MM.1S (cell line): Measurements from ENCODE around the gene CEP104.

Experiments
- DNase-seq: peaks from one replicate; pipeline ENCODE4 v3.0.0-alpha.2; 2015
- H2AFZ ChIP-seq: fragments of 300-600 bp; sonication (generic); 2 replicates; pipeline ENCODE4 v1.6.0; 2016; ENCODE audit warnings: antibody characterized with exemption, low read length
- H3F3A ChIP-seq: fragments of 300-600 bp; sonication (generic); 2 replicates; pipeline ENCODE4 v1.6.1; 2016; ENCODE audit warnings: mild to moderate bottlenecking, antibody characterized with exemption, low read length, moderate library complexity, mixed read lengths; ENCODE audit not compliant: insufficient read depth
- H3K27ac ChIP-seq: fragments of 300-600 bp; sonication (generic); 2 replicates; pipeline ENCODE4 v1.5.1; 2016; ENCODE audit warnings: mild to moderate bottlenecking, low read length
- H3K27me3 ChIP-seq: fragments of 300-600 bp; sonication (generic); replicated peaks from 2 replicates; pipeline ENCODE4 v1.6.0; 2016; ENCODE audit warnings: low read length; ENCODE audit not compliant: insufficient read depth
- H3K36me3 ChIP-seq: fragments of 300-600 bp; sonication (generic); replicated peaks from 2 replicates; pipeline ENCODE4 v1.6.1; 2016; ENCODE audit warnings: mild to moderate bottlenecking, low read length, mixed read lengths; ENCODE audit not compliant: insufficient read depth
- H3K4me1 ChIP-seq: fragments of 300-600 bp; sonication (generic); 2 replicates; pipeline ENCODE4 v1.6.1; 2016; ENCODE audit warnings: low read length, mixed read lengths
- H3K4me2 ChIP-seq: fragments of 300-600 bp; sonication (generic); 2 replicates; pipeline ENCODE4 v1.6.0; 2016; ENCODE audit warnings: low read depth, low read length
- H3K4me3 ChIP-seq: fragments of 300-600 bp; sonication (generic); 2 replicates; pipeline ENCODE4 v1.5.1; 2016; ENCODE audit warnings: low read length, mixed read lengths
- H3K79me2 ChIP-seq: fragments of 300-600 bp; sonication (generic); 2 replicates; pipeline ENCODE4 v1.6.1; 2016; ENCODE audit warnings: mixed run types, low read length, mixed read lengths
- H3K9ac ChIP-seq: fragments of 300-600 bp; sonication (generic); 2 replicates; pipeline ENCODE4 v1.6.1; 2016; ENCODE audit warnings: low read length, mixed read lengths
- H3K9me2 ChIP-seq: fragments of 300-600 bp; sonication (generic); replicated peaks from 2 replicates; pipeline ENCODE4 v1.6.1; 2016; ENCODE audit warnings: mild to moderate bottlenecking, low read length, mixed read lengths; ENCODE audit not compliant: insufficient read depth
- H3K9me3 ChIP-seq: fragments of 300-600 bp; sonication (generic); replicated peaks from 2 replicates; pipeline ENCODE4 v1.6.1; 2016; ENCODE audit warnings: mild to moderate bottlenecking, low read length, mixed read lengths; ENCODE audit not compliant: insufficient read depth
- H4K20me1 ChIP-seq: fragments of 300-600 bp; sonication (generic); 2 replicates; pipeline ENCODE4 v1.6.1; 2016; ENCODE audit warnings: mild to moderate bottlenecking, low read length, moderate library complexity, mixed read lengths; ENCODE audit not compliant: insufficient read depth
- EZH2 ChIP-seq: fragments of 300-600 bp; sonication (generic); optimal IDR thresholded peaks from 2 replicates; pipeline ENCODE3; 2017; ENCODE audit warnings: low read depth, mild to moderate bottlenecking, antibody characterized with exemption, low read length, mixed read lengths
- EZH2phosphoT487 ChIP-seq: fragments of 300-600 bp; sonication (generic); IDR thresholded peaks from 2 replicates; pipeline ENCODE4 v1.6.1; 2018; ENCODE audit warnings: antibody characterized with exemption, low read length
- TF ChIP-seq, protein P1 (sequence below): fragments of 300-600 bp; sonication (generic); IDR thresholded peaks from 2 replicates; pipeline ENCODE4 v1.5.1; 2016; ENCODE audit warnings: antibody characterized with exemption, low read length, mixed read lengths

CEP104 gene

DNA sequence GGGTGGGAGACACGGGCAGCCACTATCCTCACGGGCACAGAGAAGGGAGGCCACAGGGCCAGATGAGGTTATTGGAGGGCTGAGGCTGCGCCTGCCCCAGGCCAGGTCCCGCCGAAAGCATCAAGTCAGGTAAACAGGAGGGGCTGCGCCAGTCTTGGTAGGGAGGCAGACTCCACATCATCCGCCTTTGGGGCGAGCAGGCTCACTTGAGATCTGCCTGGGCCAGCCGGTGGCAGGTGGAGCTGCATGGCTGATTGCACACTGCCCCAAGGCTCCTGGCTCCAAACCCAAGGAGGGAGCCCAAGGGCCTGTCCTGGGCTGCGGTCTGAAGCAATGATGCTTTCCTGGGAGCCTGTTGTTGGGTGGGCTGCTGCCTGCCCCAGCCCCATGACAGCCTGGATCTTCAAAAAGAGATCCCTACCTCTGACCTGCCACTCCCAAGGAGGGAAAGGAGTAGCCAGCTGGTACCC, 79.9 kb downstream of the CEP104 start:
- no peak for DNase-seq
- Histone ChIP-seq H3F3A (no peaks in the 10 kb centered on the region), H3K4me1 (peaks cover 13% of the 10 kb centered on the region), H3K9me3 (no peaks in the 10 kb centered on the region), H3K9me2 (no peaks in the 10 kb centered on the region), H3K4me2 (no peak overlapping the region), H3K79me2 (no peaks in the 10 kb centered on the region), H3K9ac (no peak overlapping the region), H4K20me1 (no peaks in the 10 kb centered on the region), H3K27ac (no peak overlapping the region), H2AFZ (no peak overlapping the region), H3K4me3 (no peak overlapping the region), H3K27me3 (no peaks in the 10 kb centered on the region), H3K36me3 (0 out of 2 replicates have a peak, but pooled peaks cover 6% of the 10 kb centered on the region)
- TF ChIP-seq, protein P1, sequence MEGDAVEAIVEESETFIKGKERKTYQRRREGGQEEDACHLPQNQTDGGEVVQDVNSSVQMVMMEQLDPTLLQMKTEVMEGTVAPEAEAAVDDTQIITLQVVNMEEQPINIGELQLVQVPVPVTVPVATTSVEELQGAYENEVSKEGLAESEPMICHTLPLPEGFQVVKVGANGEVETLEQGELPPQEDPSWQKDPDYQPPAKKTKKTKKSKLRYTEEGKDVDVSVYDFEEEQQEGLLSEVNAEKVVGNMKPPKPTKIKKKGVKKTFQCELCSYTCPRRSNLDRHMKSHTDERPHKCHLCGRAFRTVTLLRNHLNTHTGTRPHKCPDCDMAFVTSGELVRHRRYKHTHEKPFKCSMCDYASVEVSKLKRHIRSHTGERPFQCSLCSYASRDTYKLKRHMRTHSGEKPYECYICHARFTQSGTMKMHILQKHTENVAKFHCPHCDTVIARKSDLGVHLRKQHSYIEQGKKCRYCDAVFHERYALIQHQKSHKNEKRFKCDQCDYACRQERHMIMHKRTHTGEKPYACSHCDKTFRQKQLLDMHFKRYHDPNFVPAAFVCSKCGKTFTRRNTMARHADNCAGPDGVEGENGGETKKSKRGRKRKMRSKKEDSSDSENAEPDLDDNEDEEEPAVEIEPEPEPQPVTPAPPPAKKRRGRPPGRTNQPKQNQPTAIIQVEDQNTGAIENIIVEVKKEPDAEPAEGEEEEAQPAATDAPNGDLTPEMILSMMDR, result no peak
- no peak for TF ChIP-seq EZH2phosphoT487
- no peak for TF ChIP-seq EZH2

DNA sequence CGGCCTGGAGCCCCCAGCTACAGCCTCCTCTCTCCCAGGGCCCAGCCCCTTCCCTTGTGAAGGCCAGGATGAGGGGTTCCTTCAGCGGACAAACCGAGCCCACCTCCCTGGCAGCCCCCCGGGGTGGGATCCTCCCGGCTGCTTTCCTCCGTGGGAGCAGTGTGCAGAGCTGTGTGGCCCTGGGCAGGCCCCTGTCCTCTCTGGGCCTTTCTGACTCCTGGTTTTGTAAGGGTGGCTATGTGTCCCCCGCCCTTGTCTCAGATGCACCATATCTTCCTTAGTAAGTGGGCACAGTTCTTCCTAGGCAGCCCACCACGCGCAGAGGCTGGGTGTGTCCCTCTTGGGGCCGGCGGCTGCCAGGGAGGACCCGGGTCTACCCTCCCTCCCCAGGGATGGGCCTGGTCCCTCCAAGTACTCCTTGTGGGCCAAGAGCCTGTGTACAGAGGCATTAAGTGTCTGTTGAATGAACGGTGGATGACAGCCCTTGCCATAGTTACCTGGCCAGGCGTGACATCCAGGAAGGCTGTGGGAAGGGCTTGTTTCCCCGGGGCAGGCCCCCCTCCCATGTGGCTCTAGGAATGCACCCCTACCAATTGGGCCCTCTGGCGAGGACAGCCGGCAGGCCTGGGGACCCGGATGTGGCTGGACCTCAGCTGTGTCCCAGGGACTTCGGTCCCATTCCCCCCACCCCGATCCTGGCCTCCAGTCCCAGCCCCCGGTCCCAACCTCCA, 80.6 kb downstream of the CEP104 start:
- no peaks in the 10 kb centered on the region for H3K9me2 ChIP-seq
- H3K4me1 ChIP-seq, result peaks cover 17% of the 10 kb centered on the region
- H3K27me3 ChIP-seq, result peaks cover 3% of the 10 kb centered on the region; the same call in 1 of the 2 replicates
- no peak overlapping the region for H3K4me2 ChIP-seq
- H3K36me3 ChIP-seq, result 0 out of 2 replicates have a peak, but pooled peaks cover 6% of the 10 kb centered on the region
- peak overlapping the region; percentile 25 for H2AFZ ChIP-seq
- H3K9me3 ChIP-seq, result no peaks in the 10 kb centered on the region
- H3F3A ChIP-seq, result no peaks in the 10 kb centered on the region
- no peak overlapping the region for H3K4me3 ChIP-seq
- H3K9ac ChIP-seq, result peak overlapping the region; percentile 32; the same call in 1 of the 2 replicates
- no peaks in the 10 kb centered on the region for H4K20me1 ChIP-seq
- TF ChIP-seq, protein P1, result no peak
- TF ChIP-seq EZH2 (no peak), EZH2phosphoT487 (no peak)
- no peak overlapping the region for H3K27ac ChIP-seq
- no peaks in the 10 kb centered on the region for H3K79me2 ChIP-seq
- DNase-seq, result no peak

DNA sequence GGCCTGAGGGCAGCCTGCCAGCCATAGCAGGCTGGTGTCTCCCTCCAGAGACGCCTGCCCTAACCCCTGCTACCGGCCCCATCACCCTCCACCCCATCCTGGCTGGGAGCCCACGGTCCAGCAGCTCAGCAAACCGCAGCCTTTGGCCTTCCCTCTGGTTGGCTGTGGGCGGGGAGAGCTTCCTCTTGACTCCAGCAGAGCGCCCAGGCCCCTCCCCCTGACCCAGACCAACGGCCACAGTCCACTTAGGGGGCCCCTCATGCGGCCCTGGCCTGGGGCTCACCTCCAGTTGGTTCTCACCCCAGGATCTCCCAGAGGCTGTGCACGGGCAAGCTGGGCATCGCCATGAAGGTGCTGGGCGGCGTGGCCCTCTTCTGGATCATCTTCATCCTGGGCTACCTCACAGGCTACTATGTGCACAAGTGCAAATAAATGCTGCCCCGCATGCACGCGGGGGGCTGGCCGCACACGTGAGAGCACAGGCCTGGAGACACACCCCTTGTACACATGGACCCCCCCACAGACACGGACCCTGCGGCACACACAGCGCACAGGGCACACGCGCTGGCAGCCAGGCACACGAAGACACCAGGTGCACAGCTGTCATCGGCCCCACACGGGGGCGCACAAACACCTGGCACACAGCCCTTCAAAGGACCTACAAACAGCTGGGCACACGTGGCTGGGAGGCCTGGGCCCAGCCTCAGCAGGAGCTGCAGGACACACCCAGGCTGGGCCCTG, 81.4 kb downstream of the CEP104 start:
- H3K79me2 ChIP-seq, result no peaks in the 10 kb centered on the region
- no peak overlapping the region; the same call in 1 of the 2 replicates for H3K9ac ChIP-seq
- TF ChIP-seq, protein P1, result peak; percentile 85
- no peak for TF ChIP-seq EZH2
- H3K27me3 ChIP-seq, result peaks cover 11% of the 10 kb centered on the region
- no peaks in the 10 kb centered on the region for H3K9me2 ChIP-seq
- H2AFZ ChIP-seq, result peak overlapping the region; percentile 25
- no peaks in the 10 kb centered on the region for H3K9me3 ChIP-seq
- H3K36me3 ChIP-seq, result 0 out of 2 replicates have a peak, but pooled peaks cover 6% of the 10 kb centered on the region
- H3K27ac ChIP-seq, result no peak overlapping the region
- no peaks in the 10 kb centered on the region for H4K20me1 ChIP-seq
- H3K4me2 ChIP-seq, result peak overlapping the region; percentile 76
- no peaks in the 10 kb centered on the region for H3F3A ChIP-seq
- peak; percentile 91 for DNase-seq
- 0 out of 2 replicates have a peak overlapping the region, but pooled peaks have one; percentile 19 for H3K4me3 ChIP-seq
- peaks cover 17% of the 10 kb centered on the region for H3K4me1 ChIP-seq
